H1 (cell line): ENCODE measurements around the gene CYP4B1. TPM values are rescaled to one million over a fixed set of nuclear protein-coding genes. Genes with fewer than 3 reads are reported as not detected.

Experiments used
- CTCF ChIA-PET: fragments of 300-600 bp; sonication (Branson Sonifier 250); formaldehyde crosslinking; loops from one replicate; lab custom pipeline; 2021; ENCODE audit not compliant: partially characterized antibody; lab: Charles Lee
- POLR2A ChIA-PET: fragments of 300-600 bp; sonication (Branson Sonifier 250); formaldehyde crosslinking; loops from one replicate; lab custom pipeline; 2021; ENCODE audit warnings: inconsistent platforms; ENCODE audit not compliant: partially characterized antibody; lab: Charles Lee
- DNase-seq, 2 experiments: peaks; one replicate each; pipeline versions ENCODE4 v3.0.0 to v3.0.0-alpha.2; 2010 to 2022; ENCODE audit warnings: low spot score in 2 of 2, low read depth in 1 of 2, mixed read lengths in 1 of 2
- FAIRE-seq: peaks from 2 replicates; lab custom pipeline; 2011; peaks lifted over from hg19 to GRCh38; lab: Jason Lieb, UNC
- H2AFZ ChIP-seq: 2 replicates; pipeline ENCODE4 v1.8.1; 2012; ENCODE audit warnings: low read length, inconsistent platforms
- H2AK5ac ChIP-seq: 2 replicates; pipeline ENCODE4 v1.6.1; 2013; ENCODE audit warnings: low read depth, low read length
- H2BK120ac ChIP-seq: replicated peaks from 2 replicates; pipeline ENCODE3; 2013; ENCODE audit warnings: low read depth, low read length, inconsistent platforms
- H2BK12ac ChIP-seq: 2 replicates; pipeline ENCODE4 v1.6.1; 2013; ENCODE audit warnings: low read depth, low read length
- H2BK15ac ChIP-seq: 2 replicates; pipeline ENCODE4 v1.6.1; 2013; ENCODE audit warnings: low read length
- H2BK20ac ChIP-seq: 2 replicates; pipeline ENCODE4 v1.6.1; 2013; ENCODE audit warnings: low read length
- H2BK5ac ChIP-seq: 2 replicates; pipeline ENCODE4 v1.6.1; 2013; ENCODE audit warnings: low read depth, low read length
- H3K14ac ChIP-seq: 2 replicates; pipeline ENCODE4 v1.6.1; 2013; ENCODE audit warnings: inconsistent platforms; ENCODE audit not compliant: insufficient read length
- H3K18ac ChIP-seq: 2 replicates; pipeline ENCODE4 v1.6.1; 2013; ENCODE audit warnings: low read length; ENCODE audit errors: extremely low read depth
- H3K23ac ChIP-seq: 2 replicates; pipeline ENCODE4 v1.6.1; 2013; ENCODE audit warnings: inconsistent platforms; ENCODE audit not compliant: insufficient read length
- H3K23me2 ChIP-seq: 2 replicates; pipeline ENCODE4 v1.6.1; 2013; ENCODE audit warnings: low read depth, low read length
- H3K27ac ChIP-seq: 2 replicates; pipeline ENCODE4 v1.6.1; 2011; ENCODE audit warnings: low read depth, low read length, inconsistent platforms
- H3K27me3 ChIP-seq, 4 experiments: replicated peaks in 1 of 4; 1 replicate in 1 of 4; 2 replicates in 3 of 4; pipeline versions ENCODE4 v1.6.1 to v1.8.1; 2011 to 2013; ENCODE audit warnings: low read length in 3 of 4, mild to moderate bottlenecking in 3 of 4, inconsistent platforms in 2 of 4, mixed read lengths in 2 of 4, moderate library complexity in 1 of 4; ENCODE audit not compliant: control insufficient read depth in 3 of 4, insufficient read depth in 3 of 4; ENCODE audit errors: extremely low read depth in 1 of 4
- H3K36me3 ChIP-seq, 4 experiments: 2 replicates each; pipeline versions ENCODE4 v1.6.1 to v1.8.1; 2011 to 2013; ENCODE audit warnings: mild to moderate bottlenecking in 4 of 4, low read length in 3 of 4, moderate library complexity in 2 of 4, control low read depth in 1 of 4, inconsistent platforms in 1 of 4; ENCODE audit not compliant: insufficient read depth in 4 of 4, control insufficient read depth in 2 of 4
- H3K4ac ChIP-seq: replicated peaks from 2 replicates; pipeline ENCODE3; 2013; ENCODE audit warnings: low read length, low read depth, mixed read lengths, inconsistent platforms; ENCODE audit not compliant: insufficient read length
- H3K4me1 ChIP-seq, 4 experiments: replicated peaks in 1 of 4; 1 replicate in 1 of 4; 2 replicates in 3 of 4; pipeline versions ENCODE4 v1.6.1 to v1.8.1; 2011 to 2013; ENCODE audit warnings: low read length in 3 of 4, inconsistent platforms in 2 of 4, mixed read lengths in 1 of 4; ENCODE audit not compliant: insufficient read depth in 4 of 4, control insufficient read depth in 3 of 4
- H3K4me2 ChIP-seq, 2 experiments: 2 replicates each; pipeline versions ENCODE4 v1.6.1 to v1.8.1; 2011 to 2013; ENCODE audit warnings: low read depth in 2 of 2, low read length in 2 of 2, control low read depth in 1 of 2, inconsistent platforms in 1 of 2, mild to moderate bottlenecking in 1 of 2; ENCODE audit not compliant: insufficient read depth in 1 of 2
- H3K4me3 ChIP-seq, 4 experiments: fragments of 200-600, 300-600 bp in 1 of 4; sonication (generic), shearing (Covaris generic), sonication (Bioruptor Twin) in 1 of 4; 2 replicates each; pipeline versions ENCODE4 v1.5.1 to v1.8.1; 2011 to 2016; ENCODE audit warnings: low read length in 4 of 4, low read depth in 3 of 4, control low read depth in 2 of 4, inconsistent platforms in 2 of 4, mild to moderate bottlenecking in 2 of 4, mixed read lengths in 1 of 4, moderate library complexity in 1 of 4; ENCODE audit not compliant: insufficient read depth in 2 of 4; ENCODE audit errors: extremely low read depth in 1 of 4
- H3K56ac ChIP-seq: replicated peaks from 2 replicates; pipeline ENCODE3; 2013; ENCODE audit warnings: low read depth, mild to moderate bottlenecking, mixed read lengths, low read length, inconsistent platforms; ENCODE audit not compliant: insufficient read length
- H3K79me1 ChIP-seq: 2 replicates; pipeline ENCODE4 v1.6.1; 2013; ENCODE audit warnings: low read depth, low read length, control low read depth
- H3K79me2 ChIP-seq, 2 experiments: 2 replicates each; pipeline versions ENCODE4 v1.6.1 to v1.8.1; 2012 to 2013; ENCODE audit warnings: low read length in 2 of 2, mild to moderate bottlenecking in 2 of 2, inconsistent platforms in 1 of 2; ENCODE audit not compliant: insufficient read depth in 2 of 2, control insufficient read depth in 1 of 2
- H3K9ac ChIP-seq, 4 experiments: replicated peaks in 1 of 4; 1 replicate in 1 of 4; 2 replicates in 3 of 4; pipeline versions ENCODE4 v1.6.1 to v1.8.1; 2011 to 2013; ENCODE audit warnings: low read depth in 3 of 4, low read length in 3 of 4, control low read depth in 2 of 4, mild to moderate bottlenecking in 2 of 4, moderate library complexity in 2 of 4, inconsistent platforms in 1 of 4; ENCODE audit errors: extremely low read depth in 1 of 4
- H3K9me3 ChIP-seq, 2 experiments: 2 replicates each; pipeline versions ENCODE4 v1.6.1 to v1.8.1; 2012 to 2013; ENCODE audit warnings: mild to moderate bottlenecking in 2 of 2, moderate library complexity in 2 of 2, control low read depth in 1 of 2, inconsistent platforms in 1 of 2, low read depth in 1 of 2, low read length in 1 of 2, mixed read lengths in 1 of 2; ENCODE audit not compliant: insufficient read depth in 2 of 2
- H4K20me1 ChIP-seq, 2 experiments: replicated peaks in 1 of 2; 2 replicates each; pipeline versions ENCODE3 to v1.8.1; 2011 to 2013; ENCODE audit warnings: inconsistent platforms in 2 of 2, low read length in 2 of 2, mild to moderate bottlenecking in 1 of 2; ENCODE audit not compliant: insufficient read depth in 2 of 2, control insufficient read depth in 1 of 2
- H4K5ac ChIP-seq: 2 replicates; pipeline ENCODE4 v1.6.1; 2013; ENCODE audit warnings: low read length, low read depth, mixed read lengths, inconsistent platforms; ENCODE audit not compliant: insufficient read length
- H4K8ac ChIP-seq: 2 replicates; pipeline ENCODE4 v1.8.0; 2013; ENCODE audit warnings: mild to moderate bottlenecking, moderate library complexity, low read length, inconsistent platforms; ENCODE audit not compliant: insufficient read depth; ENCODE audit errors: extremely low read depth
- H4K91ac ChIP-seq: replicated peaks from 2 replicates; pipeline ENCODE3; 2013; ENCODE audit warnings: low read length, mixed read lengths, inconsistent platforms; ENCODE audit not compliant: insufficient read length
- EP300 ChIP-seq, 2 experiments: IDR thresholded peaks; 1 replicate in 1 of 2; 2 replicates in 1 of 2; pipeline ENCODE4 v1.6.1; 2011 to 2012; ENCODE audit warnings: low read depth in 2 of 2, low read length in 2 of 2, mild to moderate bottlenecking in 2 of 2, borderline replicate concordance in 1 of 2, inconsistent platforms in 1 of 2, moderate library complexity in 1 of 2
- GABPA ChIP-seq: IDR thresholded peaks from 2 replicates; pipeline ENCODE4 v1.6.1; 2011; ENCODE audit warnings: mild to moderate bottlenecking, low read length, moderate library complexity, borderline replicate concordance; ENCODE audit not compliant: insufficient read depth
- NANOG ChIP-seq: IDR thresholded peaks from 2 replicates; pipeline ENCODE4 v1.6.1; 2011; ENCODE audit warnings: low read length, low read depth, mild to moderate bottlenecking, inconsistent platforms; ENCODE audit not compliant: insufficient read depth, poor library complexity, severe bottlenecking
- PHF8 ChIP-seq: fragments of 200-600 bp; sonication (generic); conservative IDR thresholded peaks from 2 replicates; pipeline ENCODE4 v1.7.1; 2012; ENCODE audit warnings: low read depth, mild to moderate bottlenecking, inconsistent platforms, low read length, moderate library complexity
- POLR2A ChIP-seq, 2 experiments: IDR thresholded peaks; 1 replicate in 1 of 2; 2 replicates in 1 of 2; pipeline ENCODE4 v1.6.1; 2011; ENCODE audit warnings: low read depth in 2 of 2, low read length in 2 of 2, mild to moderate bottlenecking in 2 of 2; ENCODE audit errors: control extremely low read depth in 1 of 2
- SP4 ChIP-seq: IDR thresholded peaks from 2 replicates; pipeline ENCODE4 v1.6.1; 2012; ENCODE audit warnings: low read length, inconsistent platforms
- WGBS, 2 experiments: shearing (Covaris generic) in 1 of 2; methylation state at CpG; one replicate each; pipeline versions ENCODE4 v1.1.6 to v1.1.7; 2013 to 2015; ENCODE audit warnings: low lambda C conversion rate in 2 of 2, mixed read lengths in 2 of 2, inconsistent platforms in 1 of 2, low coverage in 1 of 2, missing lambda C conversion rate in 1 of 2; ENCODE audit not compliant: insufficient replicate concordance in 2 of 2, insufficient coverage in 1 of 2, insufficient read length in 1 of 2; ENCODE audit errors: extremely low coverage in 1 of 2, missing lambda C conversion rate in 1 of 2; 5-methylcytosine and 5-hydroxymethylcytosine counted together
- polyA plus RNA-seq, 7 experiments: library from polyadenylated mRNA; depleted of rRNA in 3 of 7; stranded (reverse) in 5 of 7; unstranded in 2 of 7; fragments of >200 nt in 5 of 7; fragments of 200-250 nt in 2 of 7; gene quantifications; 1 replicate in 5 of 7; 2 replicates in 1 of 7; 4 replicates in 1 of 7; pipeline versions ENCODE4 v1.2.1 to v1.2.3, GENCODE V29; 2011 to 2013; ENCODE audit warnings: missing spikeins in 2 of 7, mixed read lengths in 2 of 7
- total RNA-seq: library from RNA; stranded (reverse); fragmentation: NEBNext Ultra II Directional; extraction: Animal tissue kit (Norgen Biotek cat#: 25700); gene quantifications from 2 replicates; pipeline ENCODE4 v1.2.1, GENCODE V29; 2021

Gene CYP4B1
- total and polyA plus RNA-seq, 2 of the 8 experiments (the other 6 are each of a cell fraction or from before 2014, with no cell fraction given) = 0.23 TPM; not detected in 1

DNA sequence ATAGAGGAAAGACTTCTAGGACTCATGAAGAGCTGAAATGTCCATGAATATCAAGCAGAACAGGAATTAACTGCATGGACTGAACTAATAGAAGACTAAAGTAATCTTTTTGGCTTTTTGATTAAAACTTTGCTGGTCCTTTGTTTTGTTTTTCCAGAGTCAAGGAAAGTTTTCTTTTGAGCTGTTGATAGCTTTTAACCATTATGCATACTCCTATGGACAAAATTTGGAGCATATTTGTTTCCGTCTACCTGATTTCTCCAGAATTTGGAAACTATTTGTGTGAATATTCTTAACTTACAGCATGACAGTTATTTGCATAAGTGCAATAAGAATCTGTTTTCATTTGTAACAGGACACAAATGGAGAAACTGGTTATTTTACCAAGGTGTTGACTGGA lies 24.5 kb upstream of the CYP4B1 start:
- Histone ChIP-seq H2BK120ac (no peak overlapping the region), H3K36me3 (no peaks in the 10 kb centered on the region), H3K79me2 (no peaks in the 10 kb centered on the region), H3K4ac (no peak overlapping the region), H3K18ac (no peak overlapping the region), H2BK15ac (no peak overlapping the region), H3K79me1 (no peaks in the 10 kb centered on the region), H3K9ac (no peak overlapping the region), H4K8ac (no peak overlapping the region), H2BK20ac (no peak overlapping the region), H3K23me2 (no peaks in the 10 kb centered on the region), H3K14ac (no peak overlapping the region), H3K4me1 (no peaks in the 10 kb centered on the region), H3K27ac (no peak overlapping the region), H3K56ac (no peak overlapping the region), H3K9me3 (peaks cover 39 to 45% of the 10 kb centered on the region in 2 experiments), H2AK5ac (no peak overlapping the region), H3K4me2 (no peak overlapping the region), H4K5ac (no peak overlapping the region), H3K4me3 (no peak overlapping the region), H4K91ac (no peak overlapping the region), H2BK12ac (no peak overlapping the region), H2AFZ (no peak overlapping the region), H4K20me1 (no peaks in the 10 kb centered on the region), H3K27me3 (no peaks in the 10 kb centered on the region), H3K23ac (no peak overlapping the region), H2BK5ac (no peak overlapping the region)
- ChIA-PET CTCF (no interaction called here), POLR2A (no interaction called here)
- DNase-seq (no peak), FAIRE-seq (no peak)
- TF ChIP-seq GABPA (no peak), NANOG (no peak), PHF8 (no peak), SP4 (no peak), POLR2A (IDR thresholded peaks at IDR 0.05; ENCODE audit: control extremely low read depth in 1 of 2, low read depth in 2 of 2, low read length in 2 of 2) (no peak), EP300 (IDR thresholded peaks at IDR 0.05; ENCODE audit: borderline replicate concordance in 1 of 2, low read depth in 2 of 2, low read length in 2 of 2) (no peak)
- WGBS, 2 experiments = 79% methylated on average over 1 of the region's 1 CpG; no CpG with 5 or more reads in 1 of the 2 experiments
